DND-41 (cell line): ENCODE measurements around the gene VAPB.

Source experiments
- CTCF ChIP-seq: IDR thresholded peaks from 2 replicates; pipeline ENCODE4 v1.5.1; 2012; ENCODE audit warnings: borderline replicate concordance, low read length, moderate library complexity, mild to moderate bottlenecking; ENCODE audit not compliant: poor library complexity, severe bottlenecking; ENCODE audit errors: extremely low read depth
- EZH2 ChIP-seq: IDR thresholded peaks from 3 replicates; pipeline ENCODE4 v1.6.1; 2012; ENCODE audit warnings: borderline replicate concordance, low read depth, mild to moderate bottlenecking, moderate library complexity, low read length, inconsistent platforms; ENCODE audit not compliant: severe bottlenecking

- TF ChIP-seq CTCF (no peak), EZH2 (no peak)
These were observed 9.2 kb downstream of the VAPB start for GRCh38 chr20:58398254-58398653.
